ENCODE data around the gene PRKG1.

DNA sequence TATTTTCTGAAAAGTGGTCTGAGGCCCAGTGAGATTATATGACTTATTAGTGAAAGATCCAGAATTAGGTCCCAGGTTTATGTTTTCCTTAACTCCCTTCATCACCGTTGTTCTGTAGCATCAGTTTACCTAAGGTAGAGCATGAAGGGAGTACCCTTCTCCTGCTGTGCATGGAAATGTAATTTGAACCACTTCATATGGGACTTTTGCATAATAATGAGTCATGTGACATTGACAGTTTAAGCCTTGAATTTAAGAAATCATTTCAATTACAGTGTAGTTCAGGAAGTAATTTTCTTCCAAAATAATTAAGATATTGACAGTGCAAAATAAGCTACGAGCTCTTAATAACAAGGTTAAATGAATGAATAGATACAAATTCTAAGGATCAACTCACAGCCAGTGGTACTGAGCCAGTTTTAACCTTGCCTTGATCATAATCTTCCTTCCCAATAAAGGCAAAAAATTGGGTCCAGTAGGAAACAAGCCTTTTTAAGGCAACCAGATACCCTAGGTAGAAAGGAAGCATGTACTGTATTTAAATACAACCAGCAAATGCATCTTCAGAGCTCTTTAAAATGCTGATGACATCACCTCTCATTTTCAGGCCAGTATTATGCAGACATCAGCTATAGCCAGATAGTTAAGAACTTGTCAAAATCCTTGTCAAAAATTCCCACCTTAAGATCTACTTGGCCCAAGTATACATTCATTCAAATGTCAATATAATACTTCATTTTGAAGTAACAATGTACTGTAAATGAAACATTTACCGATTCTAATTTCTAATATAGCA, 1191.0 kb downstream of the PRKG1 start:
- TF ChIP-seq, protein P1, sequence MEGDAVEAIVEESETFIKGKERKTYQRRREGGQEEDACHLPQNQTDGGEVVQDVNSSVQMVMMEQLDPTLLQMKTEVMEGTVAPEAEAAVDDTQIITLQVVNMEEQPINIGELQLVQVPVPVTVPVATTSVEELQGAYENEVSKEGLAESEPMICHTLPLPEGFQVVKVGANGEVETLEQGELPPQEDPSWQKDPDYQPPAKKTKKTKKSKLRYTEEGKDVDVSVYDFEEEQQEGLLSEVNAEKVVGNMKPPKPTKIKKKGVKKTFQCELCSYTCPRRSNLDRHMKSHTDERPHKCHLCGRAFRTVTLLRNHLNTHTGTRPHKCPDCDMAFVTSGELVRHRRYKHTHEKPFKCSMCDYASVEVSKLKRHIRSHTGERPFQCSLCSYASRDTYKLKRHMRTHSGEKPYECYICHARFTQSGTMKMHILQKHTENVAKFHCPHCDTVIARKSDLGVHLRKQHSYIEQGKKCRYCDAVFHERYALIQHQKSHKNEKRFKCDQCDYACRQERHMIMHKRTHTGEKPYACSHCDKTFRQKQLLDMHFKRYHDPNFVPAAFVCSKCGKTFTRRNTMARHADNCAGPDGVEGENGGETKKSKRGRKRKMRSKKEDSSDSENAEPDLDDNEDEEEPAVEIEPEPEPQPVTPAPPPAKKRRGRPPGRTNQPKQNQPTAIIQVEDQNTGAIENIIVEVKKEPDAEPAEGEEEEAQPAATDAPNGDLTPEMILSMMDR (conservative IDR thresholded peaks at IDR 0.05 in 1 of 2, IDR thresholded peaks at IDR 0.05 in 1 of 2; ENCODE audit: extremely low read depth in 1 of 2, insufficient read depth in 1 of 2, low read depth in 1 of 2, low read length in 2 of 2) = no peak
- no peak for TF ChIP-seq EZH2 (IDR thresholded peaks at IDR 0.05; ENCODE audit: borderline replicate concordance, low read length)
